ENCODE data around the gene GALNT6.

The GALNT6 gene, protein sequence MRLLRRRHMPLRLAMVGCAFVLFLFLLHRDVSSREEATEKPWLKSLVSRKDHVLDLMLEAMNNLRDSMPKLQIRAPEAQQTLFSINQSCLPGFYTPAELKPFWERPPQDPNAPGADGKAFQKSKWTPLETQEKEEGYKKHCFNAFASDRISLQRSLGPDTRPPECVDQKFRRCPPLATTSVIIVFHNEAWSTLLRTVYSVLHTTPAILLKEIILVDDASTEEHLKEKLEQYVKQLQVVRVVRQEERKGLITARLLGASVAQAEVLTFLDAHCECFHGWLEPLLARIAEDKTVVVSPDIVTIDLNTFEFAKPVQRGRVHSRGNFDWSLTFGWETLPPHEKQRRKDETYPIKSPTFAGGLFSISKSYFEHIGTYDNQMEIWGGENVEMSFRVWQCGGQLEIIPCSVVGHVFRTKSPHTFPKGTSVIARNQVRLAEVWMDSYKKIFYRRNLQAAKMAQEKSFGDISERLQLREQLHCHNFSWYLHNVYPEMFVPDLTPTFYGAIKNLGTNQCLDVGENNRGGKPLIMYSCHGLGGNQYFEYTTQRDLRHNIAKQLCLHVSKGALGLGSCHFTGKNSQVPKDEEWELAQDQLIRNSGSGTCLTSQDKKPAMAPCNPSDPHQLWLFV

DNA sequence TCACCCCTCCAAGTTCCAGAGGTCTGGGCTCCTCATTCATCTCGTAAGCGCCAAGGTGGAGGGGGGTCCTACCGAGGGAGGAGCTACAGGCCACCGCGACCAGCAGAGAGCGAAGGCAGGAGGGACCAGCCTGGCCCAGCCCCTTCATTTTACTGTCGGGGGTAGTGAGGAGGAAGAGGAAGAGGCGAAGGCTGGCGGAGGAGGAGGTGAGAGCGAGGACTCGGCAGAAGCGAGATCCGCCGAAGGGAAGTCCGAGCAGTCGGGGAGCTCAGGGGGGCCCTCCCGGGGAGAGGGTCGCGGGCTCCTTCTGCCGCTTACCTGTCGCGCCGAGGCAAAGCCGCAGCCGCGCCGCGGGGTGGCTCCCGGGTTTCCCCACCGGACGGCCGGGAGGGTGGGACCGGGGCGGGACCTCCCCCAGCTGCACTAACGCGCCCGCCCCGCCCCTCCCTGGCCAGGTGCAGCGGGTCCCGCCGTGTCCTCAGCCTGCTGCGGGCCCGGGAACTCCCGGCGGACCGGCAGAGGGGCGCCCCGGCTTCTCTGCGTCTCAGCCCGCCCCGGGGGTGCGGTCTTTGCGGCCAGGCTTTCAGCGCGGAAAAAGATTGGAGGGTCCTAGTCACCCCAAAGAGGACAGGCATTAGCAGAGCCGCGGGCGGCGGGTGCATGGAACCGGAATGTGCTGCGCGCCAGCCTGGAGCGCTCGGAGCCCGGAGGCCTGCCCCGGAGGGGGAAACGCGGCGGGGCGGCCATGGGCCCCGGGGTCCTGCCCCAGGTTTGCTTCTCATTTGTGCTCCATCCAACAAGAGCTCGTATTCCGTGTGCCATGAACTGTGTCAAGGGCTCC is at the start of gene GALNT6:
Gene GALNT6, minus strand, starts transcription at position 124 of the 841 bp plus-strand sequence. CDS start 11,625 bp downstream, outside the sequence.
- in situ Hi-C loops (cut with HindIII; ENCODE audit: low sequenced_read_pairs), result no loop called here
- TF ChIP-seq, protein P1, sequence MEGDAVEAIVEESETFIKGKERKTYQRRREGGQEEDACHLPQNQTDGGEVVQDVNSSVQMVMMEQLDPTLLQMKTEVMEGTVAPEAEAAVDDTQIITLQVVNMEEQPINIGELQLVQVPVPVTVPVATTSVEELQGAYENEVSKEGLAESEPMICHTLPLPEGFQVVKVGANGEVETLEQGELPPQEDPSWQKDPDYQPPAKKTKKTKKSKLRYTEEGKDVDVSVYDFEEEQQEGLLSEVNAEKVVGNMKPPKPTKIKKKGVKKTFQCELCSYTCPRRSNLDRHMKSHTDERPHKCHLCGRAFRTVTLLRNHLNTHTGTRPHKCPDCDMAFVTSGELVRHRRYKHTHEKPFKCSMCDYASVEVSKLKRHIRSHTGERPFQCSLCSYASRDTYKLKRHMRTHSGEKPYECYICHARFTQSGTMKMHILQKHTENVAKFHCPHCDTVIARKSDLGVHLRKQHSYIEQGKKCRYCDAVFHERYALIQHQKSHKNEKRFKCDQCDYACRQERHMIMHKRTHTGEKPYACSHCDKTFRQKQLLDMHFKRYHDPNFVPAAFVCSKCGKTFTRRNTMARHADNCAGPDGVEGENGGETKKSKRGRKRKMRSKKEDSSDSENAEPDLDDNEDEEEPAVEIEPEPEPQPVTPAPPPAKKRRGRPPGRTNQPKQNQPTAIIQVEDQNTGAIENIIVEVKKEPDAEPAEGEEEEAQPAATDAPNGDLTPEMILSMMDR (IDR thresholded peaks at IDR 0.05; ENCODE audit: low read depth, low read length, missing control alignments), result no peak
- DNase-seq (ENCODE audit: low read depth), result no peak
- peak within 1 kb of the TSS; percentile 52 for H3K4me3 ChIP-seq (ENCODE audit: low read depth, low read length)

DNA sequence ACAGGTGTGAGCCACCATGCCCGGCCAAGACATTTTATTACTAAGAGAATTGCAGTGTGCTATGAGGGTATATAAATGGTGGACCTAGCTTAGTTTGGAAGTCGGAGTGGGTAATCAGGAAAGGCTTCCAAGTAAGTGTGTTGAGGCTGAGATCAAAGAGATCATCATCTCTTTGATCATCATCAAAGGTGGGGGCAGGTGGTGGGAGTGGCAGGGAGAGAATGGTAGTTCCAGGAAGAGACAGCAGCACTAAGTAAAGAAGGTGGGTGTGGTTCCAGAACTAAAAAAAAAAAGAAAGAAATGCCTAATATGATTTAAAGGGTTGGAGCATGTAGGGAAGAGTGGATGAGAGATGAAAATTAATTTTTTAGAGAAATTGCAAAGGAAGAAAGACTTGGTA is 48.1 kb upstream of the GALNT6 start:
- in situ Hi-C loops (cut with HindIII; ENCODE audit: low sequenced_read_pairs), result no loop called here
- no peak overlapping the region for H3K4me3 ChIP-seq (ENCODE audit: low read depth, low read length)
- TF ChIP-seq, protein P1 (IDR thresholded peaks at IDR 0.05; ENCODE audit: low read depth, low read length, missing control alignments), result no peak
- no peak for DNase-seq (ENCODE audit: low read depth)

DNA sequence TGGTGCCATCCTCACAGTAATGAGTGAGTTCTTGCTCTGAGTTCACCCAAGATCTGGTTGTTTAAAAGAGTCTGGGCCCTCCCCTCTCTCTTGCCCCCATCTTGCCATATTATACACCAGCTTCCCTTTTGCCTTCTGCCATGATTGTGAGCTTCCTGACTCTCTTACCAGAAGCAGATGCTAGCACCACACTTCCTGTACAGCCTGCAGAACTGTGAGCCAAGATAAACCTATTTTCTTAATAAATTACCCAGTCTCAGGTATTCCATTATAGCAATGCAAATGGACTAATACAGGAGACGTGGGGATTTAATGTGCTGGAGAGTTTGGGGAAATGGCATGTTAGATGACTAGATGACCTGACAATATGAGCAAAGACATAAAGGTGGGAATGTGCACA is 46.2 kb upstream of the GALNT6 start:
- no peak for DNase-seq (ENCODE audit: low read depth)
- no peak overlapping the region for H3K4me3 ChIP-seq (ENCODE audit: low read depth, low read length)
- in situ Hi-C loops (cut with HindIII; ENCODE audit: low sequenced_read_pairs), result no loop called here
- TF ChIP-seq, protein P1 (IDR thresholded peaks at IDR 0.05; ENCODE audit: low read depth, low read length, missing control alignments), result no peak

DNA sequence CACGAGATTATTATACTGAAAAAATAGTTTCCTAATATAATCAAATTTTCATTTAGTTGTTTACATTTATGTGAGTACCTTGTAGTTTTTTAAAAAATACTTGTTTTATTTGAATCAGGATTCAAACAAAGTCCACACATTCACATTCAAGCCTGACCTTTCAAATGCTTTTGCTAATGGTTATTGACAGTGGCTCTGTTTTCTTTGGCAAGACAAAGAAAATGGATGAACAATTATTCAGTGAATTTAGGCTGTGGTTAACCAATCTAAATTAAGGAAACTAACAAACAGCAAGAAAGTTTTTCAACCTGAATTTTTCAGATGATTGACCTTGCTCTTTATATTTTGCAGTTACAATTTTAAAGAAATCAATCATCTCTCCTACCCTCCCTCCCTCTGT is 43.1 kb upstream of the GALNT6 start:
- H3K4me3 ChIP-seq (ENCODE audit: low read depth, low read length), result no peak overlapping the region
- in situ Hi-C loops (cut with HindIII; ENCODE audit: low sequenced_read_pairs), result no loop called here
- DNase-seq (ENCODE audit: low read depth), result peak; percentile 18
- TF ChIP-seq, protein P1 (IDR thresholded peaks at IDR 0.05; ENCODE audit: low read depth, low read length, missing control alignments), result no peak

DNA sequence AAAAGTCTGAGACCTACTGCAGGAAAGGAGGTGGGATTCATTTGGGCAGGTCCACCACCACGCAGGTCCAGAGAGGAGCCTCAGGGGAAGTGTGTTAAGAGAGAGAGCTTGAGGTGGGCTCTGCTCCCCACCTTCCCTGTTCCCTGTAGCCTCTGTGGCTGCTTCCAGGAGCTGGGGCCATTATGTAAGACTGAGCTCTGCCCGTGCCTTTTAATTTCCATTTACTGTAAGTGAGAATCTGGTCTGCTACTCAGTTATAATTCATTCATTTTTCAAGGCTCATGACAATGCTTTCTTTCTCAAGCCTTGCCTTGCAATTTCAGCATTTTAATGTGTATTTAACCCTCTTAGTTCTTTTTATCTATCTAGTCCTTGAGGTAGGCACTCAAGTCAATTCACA is 41.7 kb upstream of the GALNT6 start:
- in situ Hi-C loops (cut with HindIII; ENCODE audit: low sequenced_read_pairs), result no loop called here

More for the DNA sequence above, 41.7 kb upstream of the GALNT6 start:
- no peak for DNase-seq (ENCODE audit: low read depth)
- TF ChIP-seq, protein P1 (IDR thresholded peaks at IDR 0.05; ENCODE audit: low read depth, low read length, missing control alignments), result no peak
- no peak overlapping the region for H3K4me3 ChIP-seq (ENCODE audit: low read depth, low read length)

Measured in astrocyte of the cerebellum (primary cell).